Mesenchymal stem cell (in vitro differentiated cells and primary cell): ENCODE data around the gene TNFSF13. TPM values are rescaled to one million over a fixed set of nuclear protein-coding genes. Genes with fewer than 3 reads are reported as not detected.

Source experiments
- DNase-seq: peaks from one replicate; pipeline ENCODE4 v3.0.0-alpha.2; 2013
- H2AFZ ChIP-seq: one replicate; pipeline ENCODE4 v1.6.1; 2013; ENCODE audit warnings: low read depth, mild to moderate bottlenecking, control low read depth, inconsistent platforms, low read length, moderate library complexity
- H2AK5ac ChIP-seq: 2 replicates; pipeline ENCODE4 v1.6.1; 2013; ENCODE audit warnings: low read length, moderate library complexity, mild to moderate bottlenecking, inconsistent platforms; ENCODE audit not compliant: severe bottlenecking
- H2BK120ac ChIP-seq: one replicate; pipeline ENCODE4 v1.6.1; 2013; ENCODE audit warnings: low read depth, mild to moderate bottlenecking, inconsistent platforms, low read length, moderate library complexity
- H2BK12ac ChIP-seq, 2 experiments: one replicate each; pipeline ENCODE4 v1.6.1; 2013; ENCODE audit warnings: inconsistent platforms in 2 of 2, low read length in 2 of 2, mild to moderate bottlenecking in 2 of 2, moderate library complexity in 2 of 2, control low read depth in 1 of 2
- H2BK15ac ChIP-seq: one replicate; pipeline ENCODE4 v1.6.1; 2013; ENCODE audit warnings: mild to moderate bottlenecking, low read depth, inconsistent platforms; ENCODE audit not compliant: poor library complexity, severe bottlenecking
- H2BK5ac ChIP-seq: 2 replicates; pipeline ENCODE4 v1.6.1; 2013; ENCODE audit warnings: low read depth, mild to moderate bottlenecking, low read length, control low read depth, inconsistent platforms; ENCODE audit not compliant: poor library complexity, severe bottlenecking
- H3K14ac ChIP-seq, 2 experiments: one replicate each; pipeline ENCODE4 v1.6.1; 2013; ENCODE audit warnings: inconsistent platforms in 2 of 2, low read length in 2 of 2, control low read depth in 1 of 2, mild to moderate bottlenecking in 1 of 2, moderate library complexity in 1 of 2
- H3K18ac ChIP-seq, 2 experiments: one replicate each; pipeline ENCODE4 v1.6.1; 2013; ENCODE audit warnings: inconsistent platforms in 2 of 2, low read length in 2 of 2, control low read depth in 1 of 2, low read depth in 1 of 2, mild to moderate bottlenecking in 1 of 2
- H3K23ac ChIP-seq, 2 experiments: one replicate each; pipeline ENCODE4 v1.6.1; 2013; ENCODE audit warnings: inconsistent platforms in 2 of 2, low read length in 2 of 2, mild to moderate bottlenecking in 2 of 2, moderate library complexity in 2 of 2, control low read depth in 1 of 2
- H3K27ac ChIP-seq: 2 replicates; pipeline ENCODE4 v1.5.1; 2013; ENCODE audit warnings: mild to moderate bottlenecking, moderate library complexity, low read length, control low read depth, inconsistent platforms; ENCODE audit not compliant: poor library complexity, severe bottlenecking
- H3K27me3 ChIP-seq, 2 experiments: 2 replicates each; pipeline versions ENCODE4 v1.6.1 to v1.7.0; 2013; ENCODE audit warnings: low read length in 2 of 2, mild to moderate bottlenecking in 2 of 2, moderate library complexity in 2 of 2, control low read depth in 1 of 2, inconsistent platforms in 1 of 2; ENCODE audit not compliant: control insufficient read depth in 1 of 2, insufficient read depth in 1 of 2
- H3K36me3 ChIP-seq, 2 experiments: 2 replicates each; pipeline versions ENCODE4 v1.6.1 to v1.7.0; 2013; ENCODE audit warnings: low read length in 2 of 2, control low read depth in 1 of 2, inconsistent platforms in 1 of 2, low read depth in 1 of 2, mild to moderate bottlenecking in 1 of 2; ENCODE audit not compliant: insufficient read depth in 2 of 2, control insufficient read depth in 1 of 2
- H3K4ac ChIP-seq, 2 experiments: one replicate each; pipeline ENCODE4 v1.6.1; 2013; ENCODE audit warnings: inconsistent platforms in 2 of 2, low read length in 2 of 2, mild to moderate bottlenecking in 2 of 2, moderate library complexity in 2 of 2, control low read depth in 1 of 2, low read depth in 1 of 2
- H3K4me1 ChIP-seq: 2 replicates; pipeline ENCODE4 v1.6.1; 2013; ENCODE audit warnings: low read depth, low read length, control low read depth; ENCODE audit not compliant: control insufficient read depth, insufficient read depth
- H3K4me2 ChIP-seq: 2 replicates; pipeline ENCODE4 v1.6.1; 2013; ENCODE audit warnings: low read length, mild to moderate bottlenecking, inconsistent platforms; ENCODE audit not compliant: poor library complexity, severe bottlenecking
- H3K4me3 ChIP-seq, 2 experiments: 2 replicates each; pipeline versions ENCODE4 v1.5.1 to v1.7.0; 2013; ENCODE audit warnings: low read length in 2 of 2, mild to moderate bottlenecking in 2 of 2, control low read depth in 1 of 2, low read depth in 1 of 2; ENCODE audit not compliant: insufficient read depth in 1 of 2
- H3K79me1 ChIP-seq: replicated peaks from 2 replicates; pipeline ENCODE4 v1.6.1; 2013; ENCODE audit warnings: mild to moderate bottlenecking, control low read depth, low read length, inconsistent platforms; ENCODE audit not compliant: poor library complexity, severe bottlenecking
- H3K9ac ChIP-seq: 2 replicates; pipeline ENCODE4 v1.7.0; 2013; ENCODE audit warnings: mild to moderate bottlenecking, low read length, moderate library complexity
- H3K9me3 ChIP-seq: 2 replicates; pipeline ENCODE4 v1.7.0; 2013; ENCODE audit warnings: mild to moderate bottlenecking, low read length; ENCODE audit not compliant: control insufficient read depth
- H4K8ac ChIP-seq: one replicate; pipeline ENCODE4 v1.6.1; 2013; ENCODE audit warnings: inconsistent platforms, mild to moderate bottlenecking, low read length, moderate library complexity
- H4K91ac ChIP-seq: one replicate; pipeline ENCODE4 v1.6.1; 2013; ENCODE audit warnings: mild to moderate bottlenecking, low read length, inconsistent platforms
- WGBS: methylation state at CpG from one replicate; pipeline ENCODE4 v1.1.7; 2013; ENCODE audit warnings: mixed read lengths; 5-methylcytosine and 5-hydroxymethylcytosine counted together
- polyA plus RNA-seq, 2 experiments: library from polyadenylated mRNA; stranded (reverse); fragments of 200-250 nt; gene quantifications; one replicate each; pipeline ENCODE4 v1.2.3, GENCODE V29; 2013

Gene TNFSF13, protein sequence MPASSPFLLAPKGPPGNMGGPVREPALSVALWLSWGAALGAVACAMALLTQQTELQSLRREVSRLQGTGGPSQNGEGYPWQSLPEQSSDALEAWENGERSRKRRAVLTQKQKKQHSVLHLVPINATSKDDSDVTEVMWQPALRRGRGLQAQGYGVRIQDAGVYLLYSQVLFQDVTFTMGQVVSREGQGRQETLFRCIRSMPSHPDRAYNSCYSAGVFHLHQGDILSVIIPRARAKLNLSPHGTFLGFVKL
- 0.61 TPM for polyA plus RNA-seq (2013, experiment 1 of 2)
- 0.23 TPM for polyA plus RNA-seq (2013, experiment 2 of 2)

DNA sequence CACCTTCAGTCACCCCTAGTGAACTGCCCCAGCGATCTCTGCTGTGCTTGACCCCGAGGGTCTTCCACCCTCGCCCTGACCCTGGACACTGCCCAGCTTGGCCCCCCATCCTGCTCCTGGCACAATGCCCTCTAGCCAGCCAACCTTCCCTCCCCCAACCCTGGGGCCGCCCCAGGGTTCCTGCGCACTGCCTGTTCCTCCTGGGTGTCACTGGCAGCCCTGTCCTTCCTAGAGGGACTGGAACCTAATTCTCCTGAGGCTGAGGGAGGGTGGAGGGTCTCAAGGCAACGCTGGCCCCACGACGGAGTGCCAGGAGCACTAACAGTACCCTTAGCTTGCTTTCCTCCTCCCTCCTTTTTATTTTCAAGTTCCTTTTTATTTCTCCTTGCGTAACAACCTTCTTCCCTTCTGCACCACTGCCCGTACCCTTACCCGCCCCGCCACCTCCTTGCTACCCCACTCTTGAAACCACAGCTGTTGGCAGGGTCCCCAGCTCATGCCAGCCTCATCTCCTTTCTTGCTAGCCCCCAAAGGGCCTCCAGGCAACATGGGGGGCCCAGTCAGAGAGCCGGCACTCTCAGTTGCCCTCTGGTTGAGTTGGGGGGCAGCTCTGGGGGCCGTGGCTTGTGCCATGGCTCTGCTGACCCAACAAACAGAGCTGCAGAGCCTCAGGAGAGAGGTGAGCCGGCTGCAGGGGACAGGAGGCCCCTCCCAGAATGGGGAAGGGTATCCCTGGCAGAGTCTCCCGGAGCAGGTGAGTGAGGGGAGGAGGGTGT lies at the start of gene TNFSF13:
Gene TNFSF13, plus strand, starts transcription at position 207 of the 776 bp plus-strand sequence. Its CDS starts 290 bp downstream, at position 497.
- no peaks in the 10 kb centered on the region for H3K9me3 ChIP-seq
- H2BK120ac ChIP-seq = no peak within 1 kb of the TSS
- H3K79me1 ChIP-seq = peaks cover under 1% of the 10 kb centered on the region
- H4K8ac ChIP-seq = peak within 1 kb of the TSS; percentile 86
- H3K4me3 ChIP-seq = peak within 1 kb of the TSS in 1 of 2 experiments; percentile 55
- H4K91ac ChIP-seq = peak within 1 kb of the TSS; percentile 19
- H2BK12ac ChIP-seq = peak within 1 kb of the TSS in 1 of 2 experiments; percentile 32
- H2AFZ ChIP-seq = peak within 1 kb of the TSS; percentile 1
- peak within 1 kb of the TSS; percentile 85 for H3K9ac ChIP-seq
- H2AK5ac ChIP-seq = peak within 1 kb of the TSS; percentile 64
- H3K4me1 ChIP-seq = peaks cover 21% of the 10 kb centered on the region
- H2BK15ac ChIP-seq = no peak within 1 kb of the TSS
- H3K18ac ChIP-seq = peak within 1 kb of the TSS in 1 of 2 experiments; percentile 8
- no peak within 1 kb of the TSS for H2BK5ac ChIP-seq
- H3K27ac ChIP-seq = no peak within 1 kb of the TSS
- no peaks in the 10 kb centered on the region for H3K27me3 ChIP-seq
- no peak for DNase-seq
- peaks cover 3 to 11% of the 10 kb centered on the region in 2 experiments for H3K36me3 ChIP-seq
- no peak within 1 kb of the TSS for H3K23ac ChIP-seq
- 87% methylated on average over 16 of the region's 16 CpGs for WGBS
- no peak within 1 kb of the TSS for H3K14ac ChIP-seq
- H3K4ac ChIP-seq = no peak within 1 kb of the TSS
- H3K4me2 ChIP-seq = peak within 1 kb of the TSS; percentile 39

DNA sequence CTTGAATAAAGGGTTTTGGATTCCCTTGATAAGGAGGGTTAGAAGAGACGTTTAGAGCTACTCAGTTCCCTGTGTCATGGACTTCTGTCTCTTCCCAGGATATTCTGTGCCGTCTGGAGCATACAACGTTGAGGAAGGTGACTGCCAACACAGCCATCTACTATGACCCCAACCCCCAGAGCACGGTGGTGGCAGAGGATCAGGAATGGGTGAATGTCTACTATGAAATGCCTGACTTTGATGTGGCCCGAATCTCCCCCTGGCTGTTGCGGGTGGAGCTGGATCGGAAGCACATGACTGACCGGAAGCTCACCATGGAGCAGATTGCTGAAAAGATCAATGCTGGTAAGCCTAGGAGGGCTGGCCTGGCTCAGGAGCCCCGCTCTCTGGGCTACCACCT lies 49.7 kb upstream of the TNFSF13 start:
- Histone ChIP-seq H3K4me1 (no peaks in the 10 kb centered on the region), H3K36me3 (peaks cover 82 to 99% of the 10 kb centered on the region in 2 experiments), H3K27ac (no peak overlapping the region), H3K27me3 (no peaks in the 10 kb centered on the region), H3K18ac (no peak overlapping the region), H3K14ac (no peak overlapping the region), H3K9ac (no peak overlapping the region), H2AK5ac (no peak overlapping the region), H2BK120ac (no peak overlapping the region), H4K91ac (no peak overlapping the region), H3K4ac (no peak overlapping the region), H2AFZ (no peak overlapping the region), H3K23ac (no peak overlapping the region), H2BK12ac (no peak overlapping the region), H3K9me3 (no peaks in the 10 kb centered on the region), H3K79me1 (peaks cover 22% of the 10 kb centered on the region), H3K4me3 (no peak overlapping the region), H3K4me2 (no peak overlapping the region), H4K8ac (peak overlapping the region; percentile 57), H2BK15ac (no peak overlapping the region), H2BK5ac (no peak overlapping the region)
- 96% methylated on average over 9 of the region's 9 CpGs for WGBS
- DNase-seq = no peak

DNA sequence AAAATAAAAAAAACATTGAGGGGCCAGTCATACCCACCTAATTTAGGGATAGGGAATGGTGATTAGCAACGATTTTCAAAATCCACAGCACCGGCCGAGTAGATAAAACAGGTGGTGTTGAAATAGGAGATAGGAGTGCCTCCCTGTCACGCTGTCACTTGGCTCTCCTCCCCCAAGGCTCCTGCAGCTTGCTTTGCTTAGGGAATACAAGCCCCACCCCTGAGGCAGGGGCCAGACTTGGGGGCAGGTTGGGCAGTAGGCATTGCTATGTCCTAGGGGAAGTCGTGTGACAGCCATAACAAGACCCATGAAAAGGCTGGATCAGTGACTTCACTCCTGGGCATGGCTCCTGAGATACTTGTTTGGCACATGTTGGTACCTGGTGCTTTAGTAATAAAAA lies 48.6 kb upstream of the TNFSF13 start:
- 97% methylated on average over 5 of the region's 5 CpGs for WGBS

DNA sequence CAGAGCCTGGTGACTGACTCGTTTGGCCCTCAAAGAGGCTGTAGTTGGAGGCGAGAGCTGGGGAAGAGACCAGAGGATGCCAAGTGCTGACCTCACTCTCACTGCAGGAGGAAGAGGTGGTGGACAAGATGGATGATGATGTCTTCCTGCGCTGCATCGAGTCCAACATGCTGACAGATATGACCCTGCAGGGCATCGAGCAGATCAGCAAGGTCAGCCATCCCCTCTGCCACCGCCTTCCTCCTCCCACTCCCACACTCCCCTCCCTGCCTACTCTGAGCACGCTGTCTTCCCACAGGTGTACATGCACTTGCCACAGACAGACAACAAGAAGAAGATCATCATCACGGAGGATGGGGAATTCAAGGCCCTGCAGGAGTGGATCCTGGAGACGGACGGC lies 47.4 kb upstream of the TNFSF13 start:
- 95% methylated on average over 10 of the region's 10 CpGs for WGBS
- H2AK5ac ChIP-seq = no peak overlapping the region
- no peak overlapping the region for H3K9ac ChIP-seq
- H2BK5ac ChIP-seq = no peak overlapping the region
- no peak overlapping the region for H4K8ac ChIP-seq
- DNase-seq = no peak
- H4K91ac ChIP-seq = no peak overlapping the region
- no peak overlapping the region for H2BK12ac ChIP-seq
- no peak overlapping the region for H3K4me2 ChIP-seq
- no peak overlapping the region for H3K27ac ChIP-seq
- no peaks in the 10 kb centered on the region for H3K9me3 ChIP-seq
- no peak overlapping the region for H3K18ac ChIP-seq
- no peaks in the 10 kb centered on the region for H3K4me1 ChIP-seq
- H3K36me3 ChIP-seq = peaks cover 86 to 92% of the 10 kb centered on the region in 2 experiments
- H3K23ac ChIP-seq = no peak overlapping the region
- no peak overlapping the region for H2BK120ac ChIP-seq
- no peak overlapping the region for H2AFZ ChIP-seq
- no peak overlapping the region for H2BK15ac ChIP-seq
- no peaks in the 10 kb centered on the region for H3K27me3 ChIP-seq
- H3K79me1 ChIP-seq = peaks cover 24% of the 10 kb centered on the region
- no peak overlapping the region for H3K4ac ChIP-seq
- no peak overlapping the region for H3K14ac ChIP-seq
- H3K4me3 ChIP-seq = no peak overlapping the region

More for the DNA sequence above, 48.6 kb upstream of the TNFSF13 start:
- H2BK5ac ChIP-seq = no peak overlapping the region
- no peak overlapping the region for H3K4ac ChIP-seq
- no peak overlapping the region for H3K14ac ChIP-seq
- H3K18ac ChIP-seq = no peak overlapping the region
- no peak for DNase-seq
- no peak overlapping the region for H3K4me3 ChIP-seq
- no peaks in the 10 kb centered on the region for H3K27me3 ChIP-seq
- H4K91ac ChIP-seq = no peak overlapping the region
- H3K4me1 ChIP-seq = no peaks in the 10 kb centered on the region
- H3K9me3 ChIP-seq = no peaks in the 10 kb centered on the region
- no peak overlapping the region for H3K9ac ChIP-seq
- H2BK15ac ChIP-seq = no peak overlapping the region
- H2AK5ac ChIP-seq = no peak overlapping the region
- no peak overlapping the region for H2BK120ac ChIP-seq
- H3K36me3 ChIP-seq = peaks cover 83 to 96% of the 10 kb centered on the region in 2 experiments
- no peak overlapping the region for H3K4me2 ChIP-seq
- H3K27ac ChIP-seq = no peak overlapping the region
- no peak overlapping the region for H2AFZ ChIP-seq
- peaks cover 21% of the 10 kb centered on the region for H3K79me1 ChIP-seq
- H4K8ac ChIP-seq = peak overlapping the region; percentile 31
- H3K23ac ChIP-seq = no peak overlapping the region
- H2BK12ac ChIP-seq = no peak overlapping the region
